Endothelial cell of umbilical vein (primary cell): ENCODE measurements around the gene ECD.
"Not testable (repeated sequence)": the region's sequence is repeated elsewhere in the genome, so short reads cannot be mapped to it uniquely, and the experiment has no call there.

Experiments used
- EZH2 ChIP-seq: IDR thresholded peaks from 2 replicates; pipeline ENCODE4 v1.6.1; 2012; ENCODE audit warnings: borderline replicate concordance, low read depth, mild to moderate bottlenecking, moderate library complexity, low read length, inconsistent platforms; ENCODE audit not compliant: severe bottlenecking
- GATA2 ChIP-seq: IDR thresholded peaks from 2 replicates; pipeline ENCODE4 v1.7.0; 2011; ENCODE audit warnings: low read depth, mild to moderate bottlenecking, moderate library complexity, mixed read lengths, low read length; ENCODE audit not compliant: insufficient read length, insufficient read depth
- JUN ChIP-seq: IDR thresholded peaks from 2 replicates; pipeline ENCODE4 v1.6.1; 2011; ENCODE audit warnings: borderline replicate concordance, low read depth; ENCODE audit not compliant: insufficient read length, insufficient read depth
- POLR2A ChIP-seq: IDR thresholded peaks from 2 replicates; pipeline ENCODE4 v1.6.1; 2012; ENCODE audit warnings: low read depth, mild to moderate bottlenecking, control low read depth, low read length
- POLR2AphosphoS5 ChIP-seq: IDR thresholded peaks from 2 replicates; pipeline ENCODE4 v1.6.1; 2012; ENCODE audit warnings: low read depth, mild to moderate bottlenecking, control low read depth, low read length, moderate library complexity; ENCODE audit not compliant: insufficient read depth
- TF ChIP-seq, protein P1 (sequence below), 2 donors: IDR thresholded peaks; 1 replicate in 1 of 2; 2 replicates in 1 of 2; pipeline ENCODE4 v1.5.1; 2011; ENCODE audit warnings: low read length in 2 of 2, mild to moderate bottlenecking in 2 of 2, moderate library complexity in 2 of 2, control low read depth in 1 of 2, inconsistent platforms in 1 of 2, low read depth in 1 of 2; ENCODE audit not compliant: insufficient read depth in 1 of 2; ENCODE audit errors: extremely low read depth in 1 of 2

- not testable (repeated sequence) for TF ChIP-seq POLR2A, POLR2AphosphoS5, JUN, EZH2, GATA2
- TF ChIP-seq, protein P1, sequence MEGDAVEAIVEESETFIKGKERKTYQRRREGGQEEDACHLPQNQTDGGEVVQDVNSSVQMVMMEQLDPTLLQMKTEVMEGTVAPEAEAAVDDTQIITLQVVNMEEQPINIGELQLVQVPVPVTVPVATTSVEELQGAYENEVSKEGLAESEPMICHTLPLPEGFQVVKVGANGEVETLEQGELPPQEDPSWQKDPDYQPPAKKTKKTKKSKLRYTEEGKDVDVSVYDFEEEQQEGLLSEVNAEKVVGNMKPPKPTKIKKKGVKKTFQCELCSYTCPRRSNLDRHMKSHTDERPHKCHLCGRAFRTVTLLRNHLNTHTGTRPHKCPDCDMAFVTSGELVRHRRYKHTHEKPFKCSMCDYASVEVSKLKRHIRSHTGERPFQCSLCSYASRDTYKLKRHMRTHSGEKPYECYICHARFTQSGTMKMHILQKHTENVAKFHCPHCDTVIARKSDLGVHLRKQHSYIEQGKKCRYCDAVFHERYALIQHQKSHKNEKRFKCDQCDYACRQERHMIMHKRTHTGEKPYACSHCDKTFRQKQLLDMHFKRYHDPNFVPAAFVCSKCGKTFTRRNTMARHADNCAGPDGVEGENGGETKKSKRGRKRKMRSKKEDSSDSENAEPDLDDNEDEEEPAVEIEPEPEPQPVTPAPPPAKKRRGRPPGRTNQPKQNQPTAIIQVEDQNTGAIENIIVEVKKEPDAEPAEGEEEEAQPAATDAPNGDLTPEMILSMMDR (IDR thresholded peaks at IDR 0.05; ENCODE audit: extremely low read depth in 1 of 2, insufficient read depth in 1 of 2, low read depth in 1 of 2, low read length in 2 of 2) = not testable (repeated sequence)
Measured at GRCh38 chr10:73109248-73109652, 58.6 kb downstream of the ECD start.
